ENCODE measurements around the gene SEMA3B. TPM values are rescaled to one million over a fixed set of nuclear protein-coding genes. Genes with fewer than 3 reads are reported as not detected.

The SEMA3B gene
- total RNA-seq: 17.9 and 18.4 TPM in 2 replicates

GRCh38 chr3:50268703-50269451 lies at the start of gene SEMA3B:
SEMA3B (plus strand) TSS chr3:50269147; CDS start chr3:50269241, 94 bp downstream.
- Histone ChIP-seq H3K4me3 (ENCODE audit: low read depth, low read length) (peak within 1 kb of the TSS; percentile 15), H3K27me3 (ENCODE audit: control insufficient read depth, insufficient read depth, low read length) (peaks cover 9% of the 10 kb centered on the region), H3K36me3 (ENCODE audit: control insufficient read depth, insufficient read depth, low read length) (no peaks in the 10 kb centered on the region)
- DNase-seq (ENCODE audit: low read depth): peak; percentile 41
- TF ChIP-seq CTCF (IDR thresholded peaks at IDR 0.05; ENCODE audit: insufficient read depth, low read length, poor library complexity, severe bottlenecking): no peak

- H3K36me3 ChIP-seq (ENCODE audit: control insufficient read depth, insufficient read depth, low read length): no peaks in the 10 kb centered on the region
- no peak overlapping the region for H3K4me3 ChIP-seq (ENCODE audit: low read depth, low read length)
- TF ChIP-seq CTCF (IDR thresholded peaks at IDR 0.05; ENCODE audit: insufficient read depth, low read length, poor library complexity, severe bottlenecking): no peak
- peaks cover 20% of the 10 kb centered on the region for H3K27me3 ChIP-seq (ENCODE audit: control insufficient read depth, insufficient read depth, low read length)
- DNase-seq (ENCODE audit: low read depth): no peak
Measured at GRCh38 chr3:50219285-50219684, 49.7 kb upstream of the SEMA3B start.

GRCh38 chr3:50220109-50220508 lies 48.8 kb upstream of the SEMA3B start:
- DNase-seq (ENCODE audit: low read depth): no peak
- Histone ChIP-seq H3K4me3 (ENCODE audit: low read depth, low read length) (no peak overlapping the region), H3K27me3 (ENCODE audit: control insufficient read depth, insufficient read depth, low read length) (peaks cover 24% of the 10 kb centered on the region), H3K36me3 (ENCODE audit: control insufficient read depth, insufficient read depth, low read length) (no peaks in the 10 kb centered on the region)
- TF ChIP-seq CTCF (IDR thresholded peaks at IDR 0.05; ENCODE audit: insufficient read depth, low read length, poor library complexity, severe bottlenecking): no peak

GRCh38 chr3:50221051-50221410 lies 47.9 kb upstream of the SEMA3B start:
- Histone ChIP-seq H3K4me3 (ENCODE audit: low read depth, low read length) (no peak overlapping the region), H3K27me3 (ENCODE audit: control insufficient read depth, insufficient read depth, low read length) (peaks cover 22% of the 10 kb centered on the region), H3K36me3 (ENCODE audit: control insufficient read depth, insufficient read depth, low read length) (no peaks in the 10 kb centered on the region)
- TF ChIP-seq CTCF (IDR thresholded peaks at IDR 0.05; ENCODE audit: insufficient read depth, low read length, poor library complexity, severe bottlenecking): no peak
- DNase-seq (ENCODE audit: low read depth): no peak

GRCh38 chr3:50221411-50222168 lies 47.4 kb upstream of the SEMA3B start:
- no peak for DNase-seq (ENCODE audit: low read depth)
- TF ChIP-seq CTCF (IDR thresholded peaks at IDR 0.05; ENCODE audit: insufficient read depth, low read length, poor library complexity, severe bottlenecking): no peak
- Histone ChIP-seq H3K36me3 (ENCODE audit: control insufficient read depth, insufficient read depth, low read length) (no peaks in the 10 kb centered on the region), H3K27me3 (ENCODE audit: control insufficient read depth, insufficient read depth, low read length) (peaks cover 22% of the 10 kb centered on the region), H3K4me3 (ENCODE audit: low read depth, low read length) (no peak overlapping the region)

All from kidney epithelial cell (primary cell).